HUES64 (cell line): ENCODE data around the gene NOP58.
A peak's percentile ranks its signal among the peaks of the same experiment; 100 is the strongest.

ENCODE experiments used
- H3K27ac ChIP-seq: 2 replicates; pipeline ENCODE4 v1.7.0; 2013; ENCODE audit warnings: low read depth, low read length, inconsistent platforms
- H3K27me3 ChIP-seq: 2 replicates; pipeline ENCODE4 v1.6.1; 2013; ENCODE audit warnings: mild to moderate bottlenecking, low read length; ENCODE audit not compliant: insufficient read depth
- H3K36me3 ChIP-seq: 2 replicates; pipeline ENCODE4 v1.6.1; 2013; ENCODE audit warnings: mild to moderate bottlenecking, low read length; ENCODE audit not compliant: insufficient read depth
- H3K4me1 ChIP-seq: 2 replicates; pipeline ENCODE4 v1.6.1; 2013; ENCODE audit warnings: mild to moderate bottlenecking, low read length, moderate library complexity; ENCODE audit not compliant: insufficient read depth
- H3K4me3 ChIP-seq: 2 replicates; pipeline ENCODE4 v1.5.1; 2013; ENCODE audit warnings: mild to moderate bottlenecking, low read length, moderate library complexity
- H3K9ac ChIP-seq: 2 replicates; pipeline ENCODE4 v1.6.1; 2013; ENCODE audit warnings: mild to moderate bottlenecking, low read depth, low read length
- H3K9me3 ChIP-seq: 2 replicates; pipeline ENCODE4 v1.6.1; 2013; ENCODE audit warnings: low read depth, low read length; ENCODE audit not compliant: insufficient read depth
- WGBS: fragments of 150-250, 120-280 bp; methylation state at CpG from one replicate; pipeline ENCODE4 v1.1.7; 2013; ENCODE audit warnings: missing lambda C conversion rate; 5-methylcytosine and 5-hydroxymethylcytosine counted together

Gene NOP58

DNA sequence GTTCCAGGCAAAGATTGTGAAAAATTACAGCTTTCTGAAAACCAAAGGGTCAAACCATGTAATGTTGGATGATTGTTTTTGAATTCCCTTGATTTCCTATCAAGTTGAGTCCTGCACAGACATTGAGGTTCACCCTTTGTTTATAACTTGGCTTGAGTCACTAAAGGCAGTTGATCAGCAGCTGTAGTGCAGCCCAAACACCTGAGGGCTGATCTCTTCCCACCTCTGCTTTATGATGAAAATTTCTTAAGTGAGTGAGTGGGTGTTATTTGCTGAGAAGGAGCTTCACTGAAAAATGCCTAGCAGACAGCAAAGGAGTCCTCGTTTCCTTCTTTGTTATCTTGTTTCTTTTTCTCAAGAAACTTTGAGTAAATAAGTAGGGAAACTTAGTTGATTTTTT, 78.6 kb downstream of the NOP58 start:
- Histone ChIP-seq H3K27ac (peak overlapping the region; percentile 61; the same call in 1 of the 2 replicates), H3K9me3 (no peaks in the 10 kb centered on the region), H3K4me3 (no peak overlapping the region), H3K36me3 (no peaks in the 10 kb centered on the region), H3K27me3 (no peaks in the 10 kb centered on the region), H3K4me1 (peaks cover 5% of the 10 kb centered on the region; the same call in 1 of the 2 replicates), H3K9ac (0 out of 2 replicates have a peak overlapping the region, but pooled peaks have one; percentile 3)
- 60% methylated on average over 1 of the region's 1 CpG for WGBS

DNA sequence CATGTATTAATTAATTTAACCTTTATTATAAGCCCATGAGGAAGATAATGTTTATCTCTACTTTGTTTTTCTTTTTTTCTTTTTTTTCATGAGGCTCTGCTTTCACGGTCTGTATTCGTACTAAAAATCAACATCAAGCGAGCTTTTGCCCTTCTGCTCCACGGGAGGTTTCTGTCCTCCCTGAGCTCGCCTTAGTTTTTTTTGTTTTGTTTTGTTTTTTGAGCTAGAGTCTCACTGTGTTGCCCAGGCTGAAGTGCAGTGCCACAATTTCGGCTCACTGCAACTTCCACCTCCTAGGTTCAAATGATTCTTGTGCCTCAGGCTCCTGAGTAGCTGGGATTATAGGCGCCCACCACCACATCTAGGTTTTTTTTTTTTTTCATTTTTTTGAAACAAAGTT, 80.6 kb downstream of the NOP58 start:
- Histone ChIP-seq H3K9ac (no peak overlapping the region), H3K4me3 (no peak overlapping the region), H3K36me3 (no peaks in the 10 kb centered on the region), H3K4me1 (peaks cover 5% of the 10 kb centered on the region; the same call in 1 of the 2 replicates), H3K9me3 (no peaks in the 10 kb centered on the region), H3K27me3 (no peaks in the 10 kb centered on the region), H3K27ac (no peak overlapping the region)
- 92% methylated on average over 7 of the region's 7 CpGs for WGBS
